Loucy (cell line): ENCODE data around the gene RAB26.
"Not testable (repeated sequence)": the region's sequence is repeated elsewhere in the genome, so short reads cannot be mapped to it uniquely, and the experiment has no call there.

Source experiments
- H2AFZ ChIP-seq: fragments of 200-600 bp; sonication (generic); 2 replicates; pipeline ENCODE4 v1.6.0; 2016; ENCODE audit warnings: antibody characterized with exemption, mild to moderate bottlenecking, low read length, moderate library complexity
- H3F3A ChIP-seq: fragments of 200-600 bp; 2 replicates; pipeline ENCODE4 v1.6.0; 2016; ENCODE audit warnings: antibody characterized with exemption, low read depth, mild to moderate bottlenecking
- H3K27me3 ChIP-seq: fragments of 200-600 bp; sonication (generic); 2 replicates; pipeline ENCODE4 v1.6.1; 2014; ENCODE audit warnings: low read length, mild to moderate bottlenecking; ENCODE audit not compliant: insufficient read depth, poor library complexity, severe bottlenecking
- H3K36me3 ChIP-seq: fragments of 200-600 bp; sonication (generic); 2 replicates; pipeline ENCODE4 v1.6.1; 2016; ENCODE audit warnings: low read length; ENCODE audit not compliant: insufficient read depth
- H3K4me1 ChIP-seq: fragments of 200-600 bp; sonication (generic); 2 replicates; pipeline ENCODE4 v1.5.1; 2014; ENCODE audit warnings: low read length, mild to moderate bottlenecking; ENCODE audit not compliant: insufficient read depth, poor library complexity, severe bottlenecking
- H3K4me2 ChIP-seq: fragments of 200-600 bp; sonication (generic); 2 replicates; pipeline ENCODE4 v1.6.0; 2014; ENCODE audit warnings: antibody characterized with exemption, low read length, low read depth, mild to moderate bottlenecking; ENCODE audit not compliant: poor library complexity, severe bottlenecking
- H3K4me3 ChIP-seq: fragments of 200-600 bp; sonication (generic); 2 replicates; pipeline ENCODE4 v1.5.1; 2014; ENCODE audit warnings: low read length, mild to moderate bottlenecking, mixed read lengths; ENCODE audit not compliant: poor library complexity, severe bottlenecking
- H3K79me2 ChIP-seq: fragments of 200-600 bp; sonication (generic); 2 replicates; pipeline ENCODE4 v1.6.1; 2014; ENCODE audit warnings: low read length; ENCODE audit not compliant: insufficient read depth
- H3K9ac ChIP-seq: fragments of 200-600 bp; sonication (generic); 2 replicates; pipeline ENCODE4 v1.6.0; 2014; ENCODE audit warnings: mild to moderate bottlenecking, low read depth, low read length, moderate library complexity; ENCODE audit not compliant: poor library complexity, severe bottlenecking
- H3K9me2 ChIP-seq: fragments of 200-600 bp; sonication (generic); replicated peaks from 2 replicates; pipeline ENCODE4 v1.6.1; 2016; ENCODE audit warnings: low read depth, low read length, mixed read lengths
- H3K9me3 ChIP-seq: fragments of 200-600 bp; sonication (generic); 2 replicates; pipeline ENCODE4 v1.6.1; 2014; ENCODE audit warnings: mild to moderate bottlenecking, antibody characterized with exemption, low read length, low read depth; ENCODE audit not compliant: insufficient read depth
- H4K20me1 ChIP-seq: fragments of 200-600 bp; sonication (generic); 2 replicates; pipeline ENCODE4 v1.6.0; 2014; ENCODE audit warnings: antibody characterized with exemption, low read length, mild to moderate bottlenecking; ENCODE audit not compliant: insufficient read depth, poor library complexity, severe bottlenecking

The RAB26 gene

DNA sequence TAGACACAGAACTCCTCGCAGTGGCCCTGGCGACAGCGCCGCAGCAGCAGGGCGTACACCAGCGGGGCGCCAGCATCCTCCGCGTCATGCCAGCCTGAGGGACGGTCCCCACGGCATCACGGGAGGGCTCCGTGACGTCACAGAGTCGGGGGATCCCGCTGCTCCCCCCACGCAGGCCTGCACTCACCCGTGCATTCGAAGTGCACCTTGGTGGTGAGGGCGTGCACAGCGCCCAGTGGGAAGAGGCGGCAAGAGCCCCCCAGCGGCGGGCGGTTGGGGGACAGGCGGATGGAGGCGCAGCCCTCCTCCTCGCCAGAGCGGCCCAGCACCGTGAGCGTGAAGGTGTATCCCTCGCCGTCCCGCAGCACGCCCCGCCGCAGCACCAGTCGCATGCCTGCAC, 42.2 kb upstream of the RAB26 start:
- H3K4me3 ChIP-seq, H3K9ac ChIP-seq, H2AFZ ChIP-seq, H4K20me1 ChIP-seq, H3K9me2 ChIP-seq, H3K4me1 ChIP-seq, H3K27me3 ChIP-seq, H3F3A ChIP-seq, H3K9me3 ChIP-seq, H3K4me2 ChIP-seq, H3K79me2 ChIP-seq, H3K36me3 ChIP-seq: not testable (repeated sequence)

GRCh38 chr16:2107121-2107790, 41.2 kb upstream of the RAB26 start:
- not testable (repeated sequence) for H3K36me3 ChIP-seq

DNA sequence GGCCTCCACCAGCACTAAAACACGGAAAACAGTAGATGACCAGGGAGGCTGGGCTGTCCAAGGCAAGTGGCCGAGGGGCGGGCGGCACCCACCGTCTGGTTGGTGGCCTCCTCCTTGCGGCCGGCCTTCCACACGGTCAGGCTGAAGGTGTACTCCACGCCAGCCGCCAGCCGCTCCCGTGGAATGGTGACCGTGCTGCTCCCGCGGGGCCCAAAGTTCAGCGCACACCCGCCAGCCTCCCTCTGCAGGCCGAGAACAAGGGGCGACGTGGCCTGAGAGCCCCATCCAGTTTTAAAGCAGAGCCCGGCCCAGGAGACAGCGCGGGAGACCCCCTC, 40.7 kb upstream of the RAB26 start:
- not testable (repeated sequence) for H3K4me2 ChIP-seq, H3K36me3 ChIP-seq

More at GRCh38 chr16:2107121-2107790, 41.2 kb upstream of the RAB26 start:
- not testable (repeated sequence) for H3K9me2 ChIP-seq, H3K4me3 ChIP-seq, H3K79me2 ChIP-seq, H3F3A ChIP-seq, H3K4me2 ChIP-seq, H3K9me3 ChIP-seq, H4K20me1 ChIP-seq, H3K9ac ChIP-seq, H3K27me3 ChIP-seq, H2AFZ ChIP-seq, H3K4me1 ChIP-seq

GRCh38 chr16:2108446-2109270, 39.8 kb upstream of the RAB26 start:
- not testable (repeated sequence) for H3K4me2 ChIP-seq, H3K9me3 ChIP-seq, H3K36me3 ChIP-seq, H3K27me3 ChIP-seq, H2AFZ ChIP-seq, H3K9ac ChIP-seq, H3F3A ChIP-seq, H4K20me1 ChIP-seq, H3K79me2 ChIP-seq, H3K4me1 ChIP-seq, H3K4me3 ChIP-seq, H3K9me2 ChIP-seq

More for the DNA sequence above, 40.7 kb upstream of the RAB26 start:
- not testable (repeated sequence) for H4K20me1 ChIP-seq, H3K79me2 ChIP-seq, H3K27me3 ChIP-seq, H3K9me3 ChIP-seq, H3K4me3 ChIP-seq, H3K9ac ChIP-seq, H2AFZ ChIP-seq, H3K4me1 ChIP-seq, H3F3A ChIP-seq, H3K9me2 ChIP-seq

DNA sequence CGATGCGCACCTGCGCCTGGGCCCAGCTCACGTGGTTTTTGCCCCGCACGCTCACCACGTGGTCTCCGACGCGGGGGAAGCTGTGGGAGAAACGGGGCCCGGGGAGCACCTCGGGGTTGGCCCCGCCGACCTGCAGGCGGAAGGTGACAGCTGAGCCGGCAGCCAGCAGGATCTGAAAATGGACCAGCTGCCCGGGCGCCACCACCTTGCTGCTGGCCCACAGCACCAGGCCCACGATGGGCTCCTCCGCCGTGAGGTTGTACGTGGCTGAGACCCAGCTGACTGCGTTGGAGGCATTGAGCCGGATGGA, 39.2 kb upstream of the RAB26 start:
- H2AFZ ChIP-seq, H3K27me3 ChIP-seq, H3K79me2 ChIP-seq, H4K20me1 ChIP-seq, H3K4me2 ChIP-seq, H3K4me1 ChIP-seq, H3K4me3 ChIP-seq, H3K9ac ChIP-seq, H3K9me2 ChIP-seq, H3F3A ChIP-seq, H3K9me3 ChIP-seq, H3K36me3 ChIP-seq: not testable (repeated sequence)

DNA sequence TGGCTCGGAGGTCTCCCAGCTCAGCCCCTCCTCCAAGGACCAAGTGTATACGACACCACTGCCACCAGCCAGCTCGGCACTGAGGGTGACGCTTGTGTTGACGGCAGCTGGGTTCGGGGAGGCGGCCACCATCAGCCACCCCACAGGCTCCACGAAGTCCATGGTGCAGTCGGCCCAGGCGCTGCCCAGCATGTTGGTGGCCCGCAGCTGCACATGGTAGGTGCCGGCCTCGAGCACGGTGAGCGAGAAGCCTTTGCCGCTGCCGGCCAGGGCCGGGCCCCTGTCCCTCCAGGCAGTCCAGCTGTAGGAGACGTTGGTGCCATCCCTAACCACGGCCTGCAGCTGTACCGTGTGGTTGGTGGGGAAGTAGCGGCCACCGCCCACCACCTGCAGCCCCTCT, 38.6 kb upstream of the RAB26 start:
- H3F3A ChIP-seq, H4K20me1 ChIP-seq, H3K36me3 ChIP-seq, H3K9me3 ChIP-seq, H2AFZ ChIP-seq, H3K27me3 ChIP-seq, H3K4me3 ChIP-seq, H3K79me2 ChIP-seq, H3K4me2 ChIP-seq, H3K9me2 ChIP-seq, H3K9ac ChIP-seq, H3K4me1 ChIP-seq: not testable (repeated sequence)

DNA sequence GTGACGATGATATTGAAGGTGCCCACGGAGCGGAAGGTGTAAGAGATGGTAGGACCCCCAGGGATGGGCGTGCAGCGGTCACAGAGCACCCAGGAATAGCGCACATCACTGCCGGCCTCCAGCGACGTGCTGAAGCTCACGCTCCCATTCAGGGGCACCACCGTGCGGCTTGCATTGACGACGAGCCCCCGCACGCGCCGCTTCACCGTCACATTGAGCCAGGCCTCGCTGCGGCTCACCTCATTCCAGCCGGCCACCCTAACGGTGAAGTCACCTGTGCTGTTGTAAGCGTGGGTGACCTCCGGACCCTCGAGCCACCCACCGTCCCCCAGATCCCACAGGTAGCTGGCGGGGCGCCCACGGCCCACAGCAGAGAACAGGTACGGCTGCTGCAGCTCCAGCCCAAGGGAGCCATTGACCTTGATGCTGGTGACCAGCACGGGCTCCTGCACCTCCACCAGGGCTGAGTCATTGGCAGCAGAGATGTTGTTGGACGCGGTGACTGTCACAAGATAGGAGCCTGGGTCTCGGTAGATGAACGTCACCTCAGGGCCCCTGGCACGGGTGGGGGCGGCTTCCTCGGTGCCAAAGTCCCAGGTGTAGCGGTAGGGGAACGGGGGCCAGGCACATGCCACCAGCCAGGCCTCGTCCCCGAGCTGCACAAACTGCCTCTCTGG, 38.0 kb upstream of the RAB26 start:
- H3K9me2 ChIP-seq, H2AFZ ChIP-seq, H3K9me3 ChIP-seq, H4K20me1 ChIP-seq, H3K4me2 ChIP-seq, H3K4me1 ChIP-seq, H3K27me3 ChIP-seq, H3K36me3 ChIP-seq, H3F3A ChIP-seq, H3K4me3 ChIP-seq, H3K79me2 ChIP-seq, H3K9ac ChIP-seq: not testable (repeated sequence)
